ENCODE results near the gene NRP2.

The NRP2 gene

DNA sequence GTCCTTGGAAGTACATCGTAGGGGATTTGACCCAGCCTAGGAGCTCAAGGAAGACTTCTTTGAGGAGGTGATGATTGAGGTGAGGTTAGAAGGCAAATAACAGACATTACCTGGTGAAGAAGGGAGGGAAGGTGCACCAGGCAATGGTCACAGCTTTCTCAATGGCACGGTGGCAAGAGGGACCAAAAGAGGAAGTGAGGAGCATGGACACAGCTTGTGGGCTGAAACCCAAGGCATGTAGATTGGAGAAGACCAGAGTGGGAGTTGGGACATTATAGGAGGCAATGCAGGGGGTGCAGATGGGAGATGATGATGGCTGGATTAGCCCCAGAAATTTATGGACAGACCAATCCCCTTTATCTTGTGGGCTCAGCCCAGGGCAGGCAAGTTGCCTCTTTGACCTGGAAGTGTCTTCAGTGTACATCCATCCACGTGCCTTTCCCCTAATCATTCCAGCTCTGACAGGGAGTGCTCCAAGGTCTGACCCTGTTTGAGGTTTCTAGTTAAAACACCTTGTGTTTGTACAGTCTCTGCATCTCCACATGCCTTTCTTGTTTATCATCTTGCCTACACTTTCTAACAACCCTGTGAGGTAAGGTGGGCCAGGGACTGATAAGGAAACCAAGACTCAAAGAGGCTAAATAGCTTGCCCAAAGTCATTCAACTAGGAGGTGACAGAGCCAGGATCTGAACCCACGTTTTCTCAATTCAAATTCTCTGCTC is 59.1 kb downstream of the NRP2 start:
- Histone ChIP-seq H3K36me3 (peaks cover 0 to 92% (median 0%) of the 10 kb centered on the region in 11 experiments; a peak in 5 of 22 replicates), H3K27ac (no peak overlapping the region), H3K4me1 (no peaks in the 10 kb centered on the region), H3K9ac (no peak overlapping the region), H3K4me2 (no peak overlapping the region), H3K27me3 (no peaks in the 10 kb centered on the region), H3K9me3 (replicated peaks in 1 of 11) (no peaks in the 10 kb centered on the region), H3K4me3 (no peak overlapping the region), H4K20me1 (peaks cover 0 to 5% (median 0%) of the 10 kb centered on the region in 11 experiments; a peak in 1 of 22 replicates)
- no peak for TF ChIP-seq Cebpa-rat (IDR thresholded peaks at IDR 0.05)

DNA sequence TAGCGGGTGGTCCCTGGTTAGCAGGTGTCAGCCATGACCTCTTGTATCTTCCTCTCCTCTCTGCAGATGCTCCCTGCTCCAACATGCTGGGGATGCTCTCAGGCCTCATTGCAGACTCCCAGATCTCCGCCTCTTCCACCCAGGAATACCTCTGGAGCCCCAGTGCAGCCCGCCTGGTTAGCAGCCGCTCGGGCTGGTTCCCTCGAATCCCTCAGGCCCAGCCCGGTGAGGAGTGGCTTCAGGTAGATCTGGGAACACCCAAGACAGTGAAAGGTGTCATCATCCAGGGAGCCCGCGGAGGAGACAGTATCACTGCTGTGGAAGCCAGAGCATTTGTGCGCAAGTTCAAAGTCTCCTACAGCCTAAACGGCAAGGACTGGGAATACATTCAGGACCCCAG is 60.8 kb downstream of the NRP2 start:
- peaks cover 0 to 5% (median 0%) of the 10 kb centered on the region in 11 experiments; a peak in 1 of 22 replicates for H4K20me1 ChIP-seq
- TF ChIP-seq Cebpa-rat (IDR thresholded peaks at IDR 0.05): no peak
- H3K27me3 ChIP-seq: no peaks in the 10 kb centered on the region
- H3K4me3 ChIP-seq: no peak overlapping the region
- no peak overlapping the region for H3K27ac ChIP-seq
- H3K36me3 ChIP-seq: peaks cover 0 to 98% (median 0%) of the 10 kb centered on the region in 11 experiments; a peak in 5 of 22 replicates
- H3K4me1 ChIP-seq: no peaks in the 10 kb centered on the region
- H3K9ac ChIP-seq: no peak overlapping the region
- no peak overlapping the region for H3K4me2 ChIP-seq
- H3K9me3 ChIP-seq (replicated peaks in 1 of 11): no peaks in the 10 kb centered on the region

DNA sequence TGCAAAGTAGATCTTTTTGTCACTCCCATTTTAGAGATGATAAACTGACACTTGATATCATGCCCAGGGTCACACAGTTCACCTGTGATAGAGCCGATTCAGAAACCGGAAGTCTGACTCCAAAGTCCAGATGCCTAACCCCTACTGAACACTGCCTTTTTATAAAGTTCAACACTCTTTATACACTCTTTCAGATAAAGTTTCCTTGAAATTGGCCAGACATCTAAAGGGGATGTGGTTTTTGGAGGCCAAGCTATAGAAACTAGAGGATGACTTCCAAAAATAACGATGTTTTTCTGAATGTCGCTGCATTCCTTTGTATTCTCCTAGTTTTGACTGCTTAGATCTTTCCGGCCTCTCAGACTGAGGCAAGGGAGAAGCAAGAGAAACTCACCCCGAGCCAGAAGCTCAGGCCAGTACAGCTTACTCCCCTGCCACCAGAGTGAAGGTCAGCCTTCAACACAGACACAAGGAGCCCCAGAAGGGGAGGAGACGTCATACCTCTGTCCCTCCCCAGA is 61.8 kb downstream of the NRP2 start:
- Histone ChIP-seq H4K20me1 (peaks cover 0 to 5% (median 0%) of the 10 kb centered on the region in 11 experiments; a peak in 1 of 22 replicates), H3K9ac (no peak overlapping the region), H3K9me3 (replicated peaks in 1 of 11) (no peaks in the 10 kb centered on the region), H3K27ac (no peak overlapping the region), H3K4me1 (no peaks in the 10 kb centered on the region), H3K27me3 (no peaks in the 10 kb centered on the region), H3K36me3 (peaks cover 0 to 98% (median 0%) of the 10 kb centered on the region in 11 experiments; a peak in 5 of 22 replicates), H3K4me3 (no peak overlapping the region), H3K4me2 (no peak overlapping the region)
- TF ChIP-seq Cebpa-rat (IDR thresholded peaks at IDR 0.05): no peak

DNA sequence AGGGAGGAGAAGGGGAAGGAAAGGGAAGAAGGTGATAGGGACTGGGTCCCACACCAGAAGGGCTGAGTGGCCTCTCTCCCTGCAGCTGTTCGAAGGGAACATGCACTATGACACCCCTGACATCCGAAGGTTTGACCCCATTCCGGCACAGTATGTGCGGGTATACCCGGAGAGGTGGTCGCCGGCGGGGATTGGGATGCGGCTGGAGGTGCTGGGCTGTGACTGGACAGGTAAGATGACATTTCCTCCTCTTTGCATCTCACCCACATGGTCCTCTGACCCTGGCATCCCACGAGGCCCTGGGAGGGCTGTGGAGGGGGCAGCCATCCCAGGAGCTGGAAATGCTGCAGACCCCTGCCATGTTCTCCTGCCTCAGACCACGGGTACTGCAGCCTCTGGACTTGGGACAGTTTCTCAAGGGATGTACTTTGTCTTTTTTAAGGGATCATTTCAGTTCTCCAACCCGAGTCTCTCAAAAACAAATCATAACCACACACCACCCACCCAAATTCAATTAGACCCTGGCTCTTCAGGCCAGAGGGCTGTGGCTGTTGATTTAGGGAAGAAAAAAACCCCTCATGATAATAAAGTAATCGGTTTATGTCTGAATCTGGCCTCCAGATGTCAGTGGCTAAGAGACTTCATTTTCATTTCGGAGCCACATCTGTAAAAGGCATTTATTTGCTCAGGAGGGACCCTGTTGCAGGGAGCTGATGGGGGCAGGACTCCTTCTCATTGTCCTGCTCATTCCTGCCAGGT is 63.5 kb downstream of the NRP2 start:
- Histone ChIP-seq H3K9me3 (replicated peaks in 1 of 11) (no peaks in the 10 kb centered on the region), H3K27ac (no peak overlapping the region), H3K36me3 (peaks cover 0 to 87% (median 0%) of the 10 kb centered on the region in 11 experiments; a peak in 5 of 22 replicates), H4K20me1 (peaks cover 0 to 5% (median 0%) of the 10 kb centered on the region in 11 experiments; a peak in 1 of 22 replicates), H3K4me1 (no peaks in the 10 kb centered on the region), H3K4me2 (no peak overlapping the region), H3K9ac (no peak overlapping the region), H3K27me3 (no peaks in the 10 kb centered on the region), H3K4me3 (no peak overlapping the region)
- no peak for TF ChIP-seq Cebpa-rat (IDR thresholded peaks at IDR 0.05)

DNA sequence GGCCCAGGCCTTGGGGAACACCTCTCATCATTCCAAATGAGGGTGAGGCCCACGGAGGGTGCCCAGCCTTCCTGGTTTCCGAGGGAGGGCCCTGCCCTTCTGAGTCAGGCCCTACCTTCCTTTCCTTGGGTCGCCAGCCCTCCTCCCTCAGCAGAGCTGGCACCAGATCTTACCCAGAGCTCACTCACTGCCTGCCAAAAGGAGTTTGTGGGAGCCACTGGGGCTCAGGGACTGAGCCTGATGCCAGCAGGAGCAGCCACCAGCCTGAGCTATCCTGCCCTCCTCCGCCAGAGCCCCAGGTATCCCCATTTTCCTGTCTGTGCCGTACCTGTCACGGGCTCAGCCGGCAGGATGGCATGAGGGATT is 64.1 kb downstream of the NRP2 start:
- H4K20me1 ChIP-seq: peaks cover 0 to 5% (median 0%) of the 10 kb centered on the region in 11 experiments; a peak in 1 of 22 replicates
- no peak overlapping the region for H3K4me2 ChIP-seq
- no peaks in the 10 kb centered on the region for H3K9me3 ChIP-seq (replicated peaks in 1 of 11)
- no peaks in the 10 kb centered on the region for H3K27me3 ChIP-seq
- H3K4me3 ChIP-seq: no peak overlapping the region
- H3K9ac ChIP-seq: no peak overlapping the region
- H3K4me1 ChIP-seq: peaks cover 0 to 1% (median 0%) of the 10 kb centered on the region in 10 experiments; a peak in 3 of 20 replicates
- peaks cover 0 to 82% (median 0%) of the 10 kb centered on the region in 11 experiments; a peak in 5 of 22 replicates for H3K36me3 ChIP-seq
- TF ChIP-seq Cebpa-rat (IDR thresholded peaks at IDR 0.05): no peak
- H3K27ac ChIP-seq: no peak overlapping the region

DNA sequence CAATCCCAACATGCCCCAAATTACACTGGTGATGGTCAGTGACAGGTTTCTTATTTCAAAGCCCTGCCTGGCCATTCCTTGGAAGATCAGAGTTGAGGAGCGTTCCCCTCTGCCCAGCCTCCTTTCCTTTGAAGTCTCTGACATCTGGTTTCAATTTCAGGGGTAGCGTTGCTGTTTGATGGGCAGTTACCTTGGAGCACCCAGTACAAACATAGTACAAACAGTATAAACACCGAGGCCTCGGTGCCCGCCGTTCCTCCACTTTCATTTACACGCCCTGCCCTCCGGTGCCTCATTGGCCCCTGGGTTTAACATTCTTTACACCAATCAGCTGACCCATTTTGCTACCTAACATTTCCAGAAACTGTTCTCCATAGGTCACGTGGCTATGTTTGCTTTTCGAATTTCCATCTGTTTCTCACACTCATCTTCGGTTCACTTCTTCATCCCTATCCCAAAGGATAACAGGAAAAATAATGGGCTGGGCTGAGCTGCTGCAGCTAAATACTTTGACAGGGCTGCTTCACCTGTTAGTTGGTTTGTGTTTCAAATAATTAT is 65.6 kb downstream of the NRP2 start:
- peaks cover 0 to 6% (median 0%) of the 10 kb centered on the region in 10 experiments; a peak in 3 of 20 replicates for H3K4me1 ChIP-seq

DNA sequence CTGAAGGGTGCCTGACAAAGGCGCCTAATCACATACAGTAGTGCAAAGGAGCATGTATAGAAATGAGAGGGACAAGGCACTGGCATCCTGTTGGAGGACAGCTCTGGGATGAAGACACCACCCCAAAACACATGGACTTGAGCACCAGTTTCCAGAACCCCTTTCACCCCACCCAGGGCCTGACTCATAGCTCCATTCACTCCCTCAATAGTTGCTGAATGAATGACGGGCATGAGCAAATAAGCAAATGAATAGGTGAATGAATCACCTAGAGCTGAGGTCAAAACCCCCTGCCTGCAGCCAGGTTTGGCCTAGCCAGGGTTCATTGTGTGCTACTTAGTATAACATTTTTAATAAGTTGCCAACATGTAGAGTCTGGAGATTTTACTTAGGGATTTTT is 66.3 kb downstream of the NRP2 start:
- Histone ChIP-seq H3K27me3 (no peaks in the 10 kb centered on the region), H3K4me1 (peaks cover 0 to 6% (median 0%) of the 10 kb centered on the region in 10 experiments; a peak in 3 of 20 replicates), H3K9ac (no peak overlapping the region), H3K36me3 (peaks cover 0 to 82% (median 0%) of the 10 kb centered on the region in 11 experiments; a peak in 4 of 22 replicates), H3K4me3 (no peak overlapping the region), H3K4me2 (no peak overlapping the region), H3K9me3 (replicated peaks in 1 of 11) (no peaks in the 10 kb centered on the region), H4K20me1 (peaks cover 0 to 5% (median 0%) of the 10 kb centered on the region in 11 experiments; a peak in 1 of 22 replicates), H3K27ac (no peak overlapping the region)
- TF ChIP-seq Cebpa-rat (IDR thresholded peaks at IDR 0.05): no peak

More for the DNA sequence above, 65.6 kb downstream of the NRP2 start:
- no peaks in the 10 kb centered on the region for H3K9me3 ChIP-seq (replicated peaks in 1 of 11)
- no peaks in the 10 kb centered on the region for H3K27me3 ChIP-seq
- no peak overlapping the region for H3K9ac ChIP-seq
- H3K4me2 ChIP-seq: no peak overlapping the region
- H3K27ac ChIP-seq: no peak overlapping the region
- no peak overlapping the region for H3K4me3 ChIP-seq
- no peak for TF ChIP-seq Cebpa-rat (IDR thresholded peaks at IDR 0.05)
- peaks cover 0 to 5% (median 0%) of the 10 kb centered on the region in 11 experiments; a peak in 1 of 22 replicates for H4K20me1 ChIP-seq
- H3K36me3 ChIP-seq: peaks cover 0 to 82% (median 0%) of the 10 kb centered on the region in 11 experiments; a peak in 4 of 22 replicates

DNA sequence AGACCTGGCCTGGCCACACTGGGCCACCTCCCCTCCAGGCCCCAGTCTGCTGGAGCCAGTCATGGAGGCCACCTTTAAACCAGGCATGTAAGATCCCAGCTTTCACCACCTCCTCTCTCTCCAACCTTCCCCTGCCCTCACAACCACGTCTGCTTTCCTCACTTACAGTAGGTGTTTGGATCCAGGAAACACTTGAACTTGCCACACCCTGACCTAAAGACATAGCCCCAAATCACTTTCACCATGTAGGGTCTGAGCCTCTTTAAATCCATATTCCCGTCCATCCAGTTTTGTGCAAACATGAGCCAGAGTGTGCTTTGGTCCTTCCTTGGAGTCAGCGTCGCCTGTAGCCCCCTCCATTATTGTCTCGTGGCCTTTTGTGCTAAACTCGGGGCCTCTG is 66.8 kb downstream of the NRP2 start:
- Histone ChIP-seq H3K9ac (no peak overlapping the region), H4K20me1 (peaks cover 0 to 5% (median 0%) of the 10 kb centered on the region in 11 experiments; a peak in 1 of 22 replicates), H3K36me3 (peaks cover 0 to 82% (median 0%) of the 10 kb centered on the region in 11 experiments; a peak in 4 of 22 replicates), H3K4me1 (peaks cover 0 to 6% (median 0%) of the 10 kb centered on the region in 10 experiments; a peak in 3 of 20 replicates), H3K27ac (no peak overlapping the region), H3K4me2 (no peak overlapping the region), H3K4me3 (no peak overlapping the region), H3K9me3 (replicated peaks in 1 of 11) (no peaks in the 10 kb centered on the region), H3K27me3 (no peaks in the 10 kb centered on the region)
- TF ChIP-seq Cebpa-rat (IDR thresholded peaks at IDR 0.05): no peak

Data from BLaER1 treated with 17β-estradiol and CSF1 and Interleukin-3, amounts not matched to agents 10 nM and 100 nM (cell line).